ENCODE data around the gene CREB5.

CREB5 gene

DNA sequence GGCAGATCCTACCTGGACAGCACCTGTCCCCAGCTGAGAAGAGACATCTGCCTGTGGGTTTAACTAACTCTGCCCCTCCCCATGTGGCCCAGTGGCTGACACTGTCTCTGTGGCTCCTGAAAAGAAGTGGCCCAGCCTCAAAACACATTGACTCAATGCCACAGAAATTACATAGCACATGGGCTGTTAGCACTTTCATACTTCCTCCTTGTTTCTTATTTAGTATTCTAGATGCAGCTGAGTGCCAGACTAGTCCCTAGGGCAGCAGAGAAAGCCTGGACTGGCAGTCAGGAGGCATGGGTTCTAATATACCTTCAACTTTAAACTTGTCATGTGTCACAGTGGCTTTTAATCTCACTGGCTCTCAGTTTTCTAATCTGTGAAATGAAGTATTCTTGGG is 374.8 kb downstream of the CREB5 start:
- Histone ChIP-seq H3K9ac (no peak overlapping the region), H2AFZ (ENCODE audit: low read depth) (no peak overlapping the region), H3K4me2 (no peak overlapping the region), H3K27ac (no peak overlapping the region), H3K27me3 (ENCODE audit: insufficient read depth, low read depth) (no peaks in the 10 kb centered on the region), H3K79me2 (ENCODE audit: insufficient read depth, low read depth) (no peaks in the 10 kb centered on the region), H4K20me1 (ENCODE audit: insufficient read depth) (no peaks in the 10 kb centered on the region), H3K36me3 (ENCODE audit: insufficient read depth) (no peaks in the 10 kb centered on the region), H3K4me3 (IDR thresholded peaks at IDR 0.05; ENCODE audit: insufficient read depth, low read depth, low read length) (no peak overlapping the region), H3K4me1 (ENCODE audit: low read depth, poor library complexity, severe bottlenecking) (no peaks in the 10 kb centered on the region)
- TF ChIP-seq, protein P1, sequence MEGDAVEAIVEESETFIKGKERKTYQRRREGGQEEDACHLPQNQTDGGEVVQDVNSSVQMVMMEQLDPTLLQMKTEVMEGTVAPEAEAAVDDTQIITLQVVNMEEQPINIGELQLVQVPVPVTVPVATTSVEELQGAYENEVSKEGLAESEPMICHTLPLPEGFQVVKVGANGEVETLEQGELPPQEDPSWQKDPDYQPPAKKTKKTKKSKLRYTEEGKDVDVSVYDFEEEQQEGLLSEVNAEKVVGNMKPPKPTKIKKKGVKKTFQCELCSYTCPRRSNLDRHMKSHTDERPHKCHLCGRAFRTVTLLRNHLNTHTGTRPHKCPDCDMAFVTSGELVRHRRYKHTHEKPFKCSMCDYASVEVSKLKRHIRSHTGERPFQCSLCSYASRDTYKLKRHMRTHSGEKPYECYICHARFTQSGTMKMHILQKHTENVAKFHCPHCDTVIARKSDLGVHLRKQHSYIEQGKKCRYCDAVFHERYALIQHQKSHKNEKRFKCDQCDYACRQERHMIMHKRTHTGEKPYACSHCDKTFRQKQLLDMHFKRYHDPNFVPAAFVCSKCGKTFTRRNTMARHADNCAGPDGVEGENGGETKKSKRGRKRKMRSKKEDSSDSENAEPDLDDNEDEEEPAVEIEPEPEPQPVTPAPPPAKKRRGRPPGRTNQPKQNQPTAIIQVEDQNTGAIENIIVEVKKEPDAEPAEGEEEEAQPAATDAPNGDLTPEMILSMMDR (conservative IDR thresholded peaks at IDR 0.05; ENCODE audit: low read depth, low read length), result no peak

DNA sequence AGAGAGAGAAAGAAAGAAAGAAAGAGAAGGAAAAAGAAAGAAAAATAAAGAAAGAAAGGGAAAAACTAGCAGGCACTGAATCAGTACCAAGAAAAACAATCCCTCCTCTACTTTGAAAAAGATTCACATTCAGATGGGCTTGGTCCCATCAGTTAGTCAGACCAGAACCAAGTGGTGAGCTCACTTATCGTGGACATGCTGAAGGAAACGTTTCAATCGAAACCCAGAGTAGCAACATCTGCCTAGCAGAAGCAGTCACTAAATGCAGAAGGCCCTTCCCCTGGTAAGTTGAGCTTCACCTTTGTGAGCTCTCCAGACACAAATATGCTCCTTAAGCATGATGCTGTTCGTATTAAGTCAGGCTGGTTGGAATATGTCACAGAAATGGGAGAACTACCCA is 378.1 kb downstream of the CREB5 start:
- Histone ChIP-seq H3K4me1 (ENCODE audit: low read depth, poor library complexity, severe bottlenecking) (no peaks in the 10 kb centered on the region), H3K4me3 (IDR thresholded peaks at IDR 0.05; ENCODE audit: insufficient read depth, low read depth, low read length) (no peak overlapping the region), H3K9ac (no peak overlapping the region), H3K27me3 (ENCODE audit: insufficient read depth, low read depth) (no peaks in the 10 kb centered on the region), H3K27ac (no peak overlapping the region), H3K4me2 (no peak overlapping the region), H4K20me1 (ENCODE audit: insufficient read depth) (no peaks in the 10 kb centered on the region), H3K79me2 (ENCODE audit: insufficient read depth, low read depth) (no peaks in the 10 kb centered on the region), H2AFZ (ENCODE audit: low read depth) (no peak overlapping the region), H3K36me3 (ENCODE audit: insufficient read depth) (no peaks in the 10 kb centered on the region)
- TF ChIP-seq, protein P1 (conservative IDR thresholded peaks at IDR 0.05; ENCODE audit: low read depth, low read length), result no peak

DNA sequence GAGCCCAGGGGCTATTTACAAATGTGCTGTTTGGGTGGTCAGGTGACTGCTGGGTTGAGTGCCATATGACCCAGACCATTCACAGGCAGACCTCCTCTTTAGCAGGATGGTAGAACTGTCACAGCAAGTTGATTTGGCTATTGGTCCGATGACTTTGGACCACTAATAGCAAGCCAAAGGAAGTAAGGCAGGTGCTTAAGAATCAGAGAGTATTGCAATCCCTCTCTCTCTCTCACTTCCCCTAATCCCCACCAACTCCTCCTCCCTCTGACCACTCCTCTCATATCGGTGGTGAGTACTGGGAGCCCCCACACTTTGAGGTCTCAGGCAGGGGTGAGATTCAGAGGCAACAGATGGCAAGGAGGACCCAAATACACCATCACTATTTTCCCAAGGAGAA is 380.5 kb downstream of the CREB5 start:
- Histone ChIP-seq H3K4me2 (no peak overlapping the region), H3K4me1 (ENCODE audit: low read depth, poor library complexity, severe bottlenecking) (no peaks in the 10 kb centered on the region), H3K27me3 (ENCODE audit: insufficient read depth, low read depth) (no peaks in the 10 kb centered on the region), H2AFZ (ENCODE audit: low read depth) (no peak overlapping the region), H3K9ac (no peak overlapping the region), H3K27ac (no peak overlapping the region), H3K36me3 (ENCODE audit: insufficient read depth) (no peaks in the 10 kb centered on the region), H4K20me1 (ENCODE audit: insufficient read depth) (no peaks in the 10 kb centered on the region), H3K4me3 (IDR thresholded peaks at IDR 0.05; ENCODE audit: insufficient read depth, low read depth, low read length) (no peak overlapping the region), H3K79me2 (ENCODE audit: insufficient read depth, low read depth) (no peaks in the 10 kb centered on the region)
- TF ChIP-seq, protein P1 (conservative IDR thresholded peaks at IDR 0.05; ENCODE audit: low read depth, low read length), result no peak

DNA sequence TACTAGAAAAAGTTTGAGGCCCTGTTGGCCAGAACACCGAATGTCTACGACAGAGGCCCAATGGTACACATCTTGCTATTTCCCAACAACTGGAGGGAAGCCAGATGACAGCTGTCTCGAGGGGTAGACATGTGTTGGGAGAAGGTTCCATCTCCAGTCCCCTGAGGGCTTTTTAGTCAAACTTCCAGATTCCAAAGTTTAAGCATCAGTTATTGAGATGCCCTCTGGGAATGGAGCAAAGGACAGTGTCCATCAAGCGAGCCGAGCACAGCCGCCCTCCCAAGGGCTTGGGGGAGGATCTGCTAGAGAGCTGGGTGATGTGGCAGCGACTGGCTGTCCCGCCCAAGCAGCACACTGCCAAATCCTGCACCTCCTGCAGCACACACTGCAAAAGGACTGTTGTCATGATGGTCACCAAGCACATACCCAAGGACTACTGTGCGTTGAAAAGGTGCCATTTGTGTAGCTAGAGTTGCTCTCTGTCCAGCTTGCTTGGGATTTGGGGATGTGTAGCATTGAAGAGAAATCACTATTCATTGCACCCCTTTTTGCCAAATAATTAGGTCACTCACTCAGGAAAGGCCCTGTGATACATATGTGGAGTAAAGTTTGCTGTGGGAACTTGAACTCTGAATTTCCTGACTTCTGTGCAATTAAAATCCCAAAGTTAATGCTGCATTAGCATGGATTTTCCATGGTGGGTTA is 381.2 kb downstream of the CREB5 start:
- no peak overlapping the region for H3K4me3 ChIP-seq (IDR thresholded peaks at IDR 0.05; ENCODE audit: insufficient read depth, low read depth, low read length)
- no peaks in the 10 kb centered on the region for H3K27me3 ChIP-seq (ENCODE audit: insufficient read depth, low read depth)
- H4K20me1 ChIP-seq (ENCODE audit: insufficient read depth), result no peaks in the 10 kb centered on the region
- H3K4me2 ChIP-seq, result no peak overlapping the region
- H3K79me2 ChIP-seq (ENCODE audit: insufficient read depth, low read depth), result no peaks in the 10 kb centered on the region
- H3K9ac ChIP-seq, result no peak overlapping the region
- no peak overlapping the region for H2AFZ ChIP-seq (ENCODE audit: low read depth)
- H3K27ac ChIP-seq, result no peak overlapping the region
- TF ChIP-seq, protein P1 (conservative IDR thresholded peaks at IDR 0.05; ENCODE audit: low read depth, low read length), result no peak
- H3K4me1 ChIP-seq (ENCODE audit: low read depth, poor library complexity, severe bottlenecking), result no peaks in the 10 kb centered on the region
- no peaks in the 10 kb centered on the region for H3K36me3 ChIP-seq (ENCODE audit: insufficient read depth)
